Vagina (tissue), 2 donors: ENCODE results near the gene PRM3.

Source experiments
- CTCF ChIP-seq, 3 experiments: fragments of 450-650 bp in 2 of 3; fragments of 200-600 bp in 1 of 3; sonication (generic) in 1 of 3; IDR thresholded peaks; one replicate each; pipeline ENCODE4 v1.5.1; 2017 to 2019; ENCODE audit warnings: antibody characterized with exemption in 3 of 3, mild to moderate bottlenecking in 2 of 3, moderate library complexity in 2 of 3
- POLR2A ChIP-seq, 2 donors: fragments of 450-650 bp; IDR thresholded peaks; one replicate each; pipeline ENCODE4 v1.6.1; 2017; ENCODE audit warnings: antibody characterized with exemption in 2 of 2, mild to moderate bottlenecking in 2 of 2, moderate library complexity in 2 of 2

- TF ChIP-seq CTCF (IDR thresholded peaks at IDR 0.05) (no peak), POLR2A (IDR thresholded peaks at IDR 0.05) (no peak)
Measured at GRCh38 chr16:11252482-11252931, 20.9 kb downstream of the PRM3 start.
